Measurements from ENCODE around the gene LGALS1. TPM values are rescaled to one million over a fixed set of nuclear protein-coding genes. Genes with fewer than 3 reads are reported as not detected.
"Not testable (repeated sequence)": the region's sequence is repeated elsewhere in the genome, so short reads cannot be mapped to it uniquely, and the experiment has no call there.

Gene LGALS1
- total and polyA plus RNA-seq, 2 donors = 482 to 554 TPM

DNA sequence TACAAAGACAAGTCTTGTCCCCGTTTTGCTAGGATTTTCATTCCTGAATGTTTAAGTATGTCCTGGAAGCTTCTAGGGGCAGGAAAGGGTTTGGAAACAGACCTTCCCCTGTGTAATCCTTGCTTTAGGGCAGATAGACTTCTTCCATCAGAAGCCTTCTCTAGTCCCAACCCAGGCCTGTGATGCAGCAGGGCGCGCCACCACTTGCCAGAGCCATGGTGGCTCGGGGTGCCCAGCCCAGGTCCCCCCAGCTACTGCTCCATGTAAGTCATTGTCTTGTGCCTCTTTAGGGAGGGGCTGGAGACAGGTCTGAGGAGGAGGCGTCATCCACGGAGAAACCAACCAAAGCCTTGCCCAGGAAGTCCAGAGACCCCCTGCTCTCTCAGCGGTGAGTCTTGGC lies 15.0 kb downstream of the LGALS1 start:
- Histone ChIP-seq H3K9me3 (ENCODE audit: control insufficient read depth in 2 of 2, insufficient read depth in 1 of 2, low read length in 1 of 2) (no peaks in the 10 kb centered on the region), H3K27ac (ENCODE audit: low read depth in 1 of 2, low read length in 1 of 2) (no peak overlapping the region), H3K36me3 (ENCODE audit: control insufficient read depth in 2 of 2, insufficient read depth in 2 of 2, low read length in 1 of 2) (peaks cover 57 to 61% of the 10 kb centered on the region in 2 donors), H3K27me3 (ENCODE audit: control insufficient read depth in 2 of 2, insufficient read depth in 1 of 2, low read length in 1 of 2) (no peaks in the 10 kb centered on the region), H3K4me3 (ENCODE audit: low read length in 2 of 2) (no peak overlapping the region), H3K4me1 (ENCODE audit: control insufficient read depth in 2 of 2, insufficient read depth in 2 of 2, low read length in 2 of 2) (peaks cover 5 to 16% of the 10 kb centered on the region in 2 donors)
- 99% methylated on average over 7 of the region's 7 CpGs for WGBS
- DNase-seq (ENCODE audit: low read depth in 6 of 9, low spot score in 9 of 9) = no peak

DNA sequence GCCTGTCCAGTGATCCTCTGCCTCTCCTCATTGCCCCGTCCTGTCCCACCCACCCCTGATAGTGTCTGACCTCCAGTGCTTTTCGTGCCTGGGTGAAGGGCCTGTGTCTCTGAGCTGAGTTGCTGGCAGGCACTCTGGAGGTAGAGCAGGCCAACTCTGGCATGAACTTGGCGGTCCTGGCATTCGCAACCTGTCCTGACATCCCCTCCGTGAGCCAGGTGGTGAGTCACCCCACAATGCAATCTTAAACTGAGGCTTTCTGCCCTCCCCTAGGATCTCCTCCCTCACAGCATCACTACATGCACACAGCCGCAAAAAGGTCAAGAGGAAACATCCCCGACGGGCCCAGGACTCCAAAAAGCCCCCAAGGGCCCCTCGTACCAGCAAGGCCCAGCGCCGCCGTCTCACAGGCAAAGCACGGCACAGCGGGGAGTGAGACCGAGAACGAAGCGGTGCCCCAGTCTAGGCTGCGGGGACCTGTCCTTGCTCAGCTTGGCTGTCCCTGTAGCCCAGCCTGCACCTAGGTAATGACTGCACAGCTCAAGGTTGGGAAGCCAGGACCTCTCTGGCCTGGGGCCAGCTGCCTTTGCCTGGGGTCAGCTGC lies 15.6 kb downstream of the LGALS1 start:
- Histone ChIP-seq H3K9me3 (ENCODE audit: control insufficient read depth in 2 of 2, insufficient read depth in 1 of 2, low read length in 1 of 2) (no peaks in the 10 kb centered on the region), H3K4me1 (ENCODE audit: control insufficient read depth in 2 of 2, insufficient read depth in 2 of 2, low read length in 2 of 2) (peaks cover 4 to 11% of the 10 kb centered on the region in 2 donors), H3K36me3 (ENCODE audit: control insufficient read depth in 2 of 2, insufficient read depth in 2 of 2, low read length in 1 of 2) (peaks cover 57 to 61% of the 10 kb centered on the region in 2 donors), H3K27ac (ENCODE audit: low read depth in 1 of 2, low read length in 1 of 2) (no peak overlapping the region), H3K27me3 (ENCODE audit: control insufficient read depth in 2 of 2, insufficient read depth in 1 of 2, low read length in 1 of 2) (no peaks in the 10 kb centered on the region), H3K4me3 (ENCODE audit: low read length in 2 of 2) (no peak overlapping the region)
- WGBS = 98% methylated on average over 18 of the region's 18 CpGs
- DNase-seq (ENCODE audit: low read depth in 6 of 9, low spot score in 9 of 9) = no peak

DNA sequence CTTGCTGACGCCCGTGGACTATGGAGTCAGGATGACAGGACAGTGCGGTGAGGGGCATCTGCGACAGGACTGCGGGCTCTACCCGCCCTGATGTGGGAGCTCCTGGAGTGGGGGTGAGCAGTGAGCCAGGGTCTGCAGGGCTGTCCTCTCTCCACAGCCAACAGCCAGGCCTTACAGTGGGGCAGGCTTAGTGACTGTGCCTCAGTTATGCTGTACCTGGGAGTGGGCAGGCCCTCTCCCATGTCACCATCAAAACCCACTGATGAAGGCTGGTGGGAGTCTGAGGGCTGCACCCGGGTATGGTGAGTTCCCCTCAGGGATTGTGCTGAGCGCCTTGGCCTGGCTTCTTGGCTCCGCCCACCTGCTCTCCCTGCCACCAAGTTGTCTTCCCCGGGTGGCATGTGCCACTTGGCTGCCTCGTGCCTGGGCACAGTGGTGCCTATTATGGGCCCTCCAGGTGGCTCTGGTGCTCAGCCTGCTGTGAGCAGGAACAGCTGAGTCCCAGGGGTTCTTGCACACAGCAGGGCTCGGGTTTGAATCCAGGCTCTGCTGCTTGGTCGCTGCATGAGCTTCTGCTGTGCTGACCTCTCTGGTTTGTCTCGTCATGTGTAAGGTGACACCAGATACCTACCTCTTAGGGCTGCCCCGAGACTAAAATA lies 17.3 kb downstream of the LGALS1 start:
- H3K4me1 ChIP-seq (ENCODE audit: control insufficient read depth in 2 of 2, insufficient read depth in 2 of 2, low read length in 2 of 2) = peaks cover 3 to 15% of the 10 kb centered on the region in 2 donors
- no peak for DNase-seq (ENCODE audit: low read depth in 6 of 9, low spot score in 9 of 9)
- no peaks in the 10 kb centered on the region for H3K9me3 ChIP-seq (ENCODE audit: control insufficient read depth in 2 of 2, insufficient read depth in 1 of 2, low read length in 1 of 2)
- peaks cover 57 to 61% of the 10 kb centered on the region in 2 donors for H3K36me3 ChIP-seq (ENCODE audit: control insufficient read depth in 2 of 2, insufficient read depth in 2 of 2, low read length in 1 of 2)
- WGBS = 97% methylated on average over 15 of the region's 15 CpGs
- no peak overlapping the region for H3K27ac ChIP-seq (ENCODE audit: low read depth in 1 of 2, low read length in 1 of 2)
- H3K27me3 ChIP-seq (ENCODE audit: control insufficient read depth in 2 of 2, insufficient read depth in 1 of 2, low read length in 1 of 2) = no peaks in the 10 kb centered on the region
- no peak overlapping the region for H3K4me3 ChIP-seq (ENCODE audit: low read length in 2 of 2)

DNA sequence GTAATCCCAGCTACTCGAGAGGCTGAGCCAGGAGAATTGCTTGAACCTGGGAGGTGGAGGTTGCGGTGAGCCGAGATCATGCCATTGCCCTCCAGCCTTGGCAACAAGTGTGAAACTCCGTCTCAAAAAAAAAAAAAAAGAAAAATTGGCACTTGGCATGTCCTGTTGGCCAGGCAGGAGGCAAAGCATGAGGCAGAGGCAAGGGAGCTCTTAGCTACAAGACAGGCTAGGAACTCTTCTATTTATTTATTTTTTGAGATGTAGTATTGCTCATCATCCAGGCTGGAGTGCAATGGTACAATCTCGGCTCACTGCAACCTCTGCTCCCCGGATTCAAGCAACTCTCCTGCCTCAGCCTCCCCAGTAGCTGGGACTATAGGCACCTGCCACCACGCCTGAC lies 18.7 kb downstream of the LGALS1 start:
- not testable (repeated sequence) for H3K9me3 ChIP-seq (ENCODE audit: control insufficient read depth in 2 of 2, insufficient read depth in 1 of 2, low read length in 1 of 2); H3K4me3 ChIP-seq (ENCODE audit: low read length in 2 of 2); DNase-seq (ENCODE audit: low read depth in 6 of 9, low spot score in 9 of 9); H3K27ac ChIP-seq (ENCODE audit: low read depth in 1 of 2, low read length in 1 of 2); H3K27me3 ChIP-seq (ENCODE audit: control insufficient read depth in 2 of 2, insufficient read depth in 1 of 2, low read length in 1 of 2)
- Histone ChIP-seq H3K4me1 (ENCODE audit: control insufficient read depth in 2 of 2, insufficient read depth in 2 of 2, low read length in 2 of 2) (peaks cover 3 to 15% of the 10 kb centered on the region in 2 donors), H3K36me3 (ENCODE audit: control insufficient read depth in 2 of 2, insufficient read depth in 2 of 2, low read length in 1 of 2) (peaks cover 44 to 48% of the 10 kb centered on the region in 2 donors)
- 99% methylated on average over 7 of the region's 7 CpGs for WGBS

DNA sequence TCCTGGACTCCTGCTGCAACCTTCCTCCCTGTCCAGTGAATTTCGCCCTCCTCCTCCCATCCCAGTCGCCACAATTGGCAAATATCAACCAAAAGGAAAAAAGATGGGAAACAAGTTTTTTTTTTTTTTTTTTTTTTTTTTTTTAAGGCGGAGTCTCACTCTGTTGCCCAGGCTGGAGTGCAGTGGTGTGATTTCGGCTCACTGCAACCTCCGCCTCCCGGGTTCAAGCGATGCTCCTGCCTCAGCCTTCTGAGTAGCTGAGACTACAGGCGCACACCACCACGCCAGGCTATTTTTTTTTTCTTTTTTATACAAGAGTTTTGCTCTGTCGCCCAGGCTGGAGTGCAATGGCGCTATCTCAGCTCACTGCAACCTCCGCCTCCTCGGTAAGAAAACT lies 20.8 kb downstream of the LGALS1 start:
- not testable (repeated sequence) for H3K9me3 ChIP-seq (ENCODE audit: control insufficient read depth in 2 of 2, insufficient read depth in 1 of 2, low read length in 1 of 2); H3K27ac ChIP-seq (ENCODE audit: low read depth in 1 of 2, low read length in 1 of 2); H3K27me3 ChIP-seq (ENCODE audit: control insufficient read depth in 2 of 2, insufficient read depth in 1 of 2, low read length in 1 of 2); DNase-seq (ENCODE audit: low read depth in 6 of 9, low spot score in 9 of 9)
- Histone ChIP-seq H3K4me1 (ENCODE audit: control insufficient read depth in 2 of 2, insufficient read depth in 2 of 2, low read length in 2 of 2) (peaks cover 3 to 15% of the 10 kb centered on the region in 2 donors), H3K36me3 (ENCODE audit: control insufficient read depth in 2 of 2, insufficient read depth in 2 of 2, low read length in 1 of 2) (peaks cover 30 to 35% of the 10 kb centered on the region in 2 donors), H3K4me3 (ENCODE audit: low read length in 2 of 2) (peak overlapping the region in 1 of 2 donors; percentile 22)
- WGBS = 38% methylated on average over 13 of the region's 13 CpGs

DNA sequence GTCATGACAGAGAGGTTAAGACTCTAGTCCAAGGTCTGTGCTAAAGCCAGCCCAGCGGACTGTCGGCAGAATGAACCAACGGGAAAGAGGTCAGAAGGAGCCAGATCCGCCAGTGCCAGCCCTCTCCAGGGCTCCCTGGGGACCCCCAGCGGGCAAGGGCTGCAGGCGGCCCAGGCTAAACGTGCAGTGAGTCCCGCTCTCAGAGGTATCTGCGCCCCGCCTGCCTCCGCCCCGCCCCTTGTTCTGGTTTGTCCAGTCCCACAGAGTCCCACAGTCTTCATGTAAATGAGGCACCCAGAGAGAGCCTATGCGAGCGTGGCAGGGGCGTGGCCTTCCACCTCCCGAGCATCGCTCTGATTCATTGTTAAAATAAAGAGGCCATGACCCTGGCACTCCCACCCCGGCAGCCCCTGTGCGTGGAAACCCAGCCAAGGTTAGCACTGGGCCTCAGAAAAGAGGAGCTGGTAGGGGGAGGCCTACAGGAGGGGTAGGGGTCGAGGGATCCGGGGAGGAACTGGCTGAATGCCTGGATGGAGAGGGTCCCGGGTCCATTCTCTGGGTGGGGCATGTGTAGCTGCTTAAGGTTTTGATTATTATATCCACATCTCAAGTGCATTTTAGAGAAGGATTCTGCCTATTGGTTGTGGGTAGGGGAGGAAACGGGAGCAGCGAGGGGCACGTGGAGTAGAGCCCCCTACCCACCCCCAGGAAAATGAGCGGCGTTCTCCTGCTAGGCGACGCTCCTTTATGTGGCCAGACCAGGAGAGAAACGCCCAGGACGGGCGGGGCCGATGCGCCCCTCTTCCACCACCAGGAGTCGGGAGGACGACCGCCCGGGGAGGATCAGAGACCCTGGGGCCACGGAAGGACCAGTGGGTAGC lies 21.5 kb downstream of the LGALS1 start, which contains the start of gene TRIOBP:
Gene TRIOBP (plus strand): TSS at position 392 of the 881 bp plus-strand sequence. CDS start 4,318 bp downstream, outside the sequence.
- DNase-seq (ENCODE audit: low read depth in 6 of 9, low spot score in 9 of 9) = peak; percentile 80 to 97 (median 90)
- 18% methylated on average over 39 of the region's 39 CpGs for WGBS
- H3K4me3 ChIP-seq (ENCODE audit: low read length in 2 of 2) = peak within 1 kb of the TSS in 1 of 2 donors; percentile 22

DNA sequence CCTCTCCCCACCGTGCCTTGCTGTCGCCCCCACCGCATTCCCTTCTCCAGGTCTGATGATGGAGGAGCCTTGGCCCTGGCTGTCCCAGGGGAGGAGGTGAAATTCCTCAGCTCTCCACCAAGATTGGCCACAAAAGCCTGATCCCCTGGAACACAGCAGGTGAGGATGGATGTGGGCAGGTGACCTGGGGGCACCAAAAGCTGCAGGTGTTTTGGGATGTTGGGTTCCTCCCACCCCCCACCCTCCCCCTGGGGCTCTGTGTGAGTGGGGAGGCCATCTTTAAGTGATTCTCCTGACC lies 22.1 kb downstream of the LGALS1 start:
- WGBS = 64% methylated on average over 3 of the region's 3 CpGs
- H3K9me3 ChIP-seq (ENCODE audit: control insufficient read depth in 2 of 2, insufficient read depth in 1 of 2, low read length in 1 of 2) = no peaks in the 10 kb centered on the region
- H3K4me3 ChIP-seq (ENCODE audit: low read length in 2 of 2) = no peak overlapping the region
- H3K4me1 ChIP-seq (ENCODE audit: control insufficient read depth in 2 of 2, insufficient read depth in 2 of 2, low read length in 2 of 2) = peaks cover 3 to 15% of the 10 kb centered on the region in 2 donors
- no peak overlapping the region for H3K27ac ChIP-seq (ENCODE audit: low read depth in 1 of 2, low read length in 1 of 2)
- no peak for DNase-seq (ENCODE audit: low read depth in 6 of 9, low spot score in 9 of 9)
- H3K36me3 ChIP-seq (ENCODE audit: control insufficient read depth in 2 of 2, insufficient read depth in 2 of 2, low read length in 1 of 2) = peaks cover 20 to 23% of the 10 kb centered on the region in 2 donors
- H3K27me3 ChIP-seq (ENCODE audit: control insufficient read depth in 2 of 2, insufficient read depth in 1 of 2, low read length in 1 of 2) = no peaks in the 10 kb centered on the region

More for the DNA sequence above, 21.5 kb downstream of the LGALS1 start, which contains the start of gene TRIOBP:
- no peak within 1 kb of the TSS for H3K27ac ChIP-seq (ENCODE audit: low read depth in 1 of 2, low read length in 1 of 2)
- H3K36me3 ChIP-seq (ENCODE audit: control insufficient read depth in 2 of 2, insufficient read depth in 2 of 2, low read length in 1 of 2) = peaks cover 24 to 29% of the 10 kb centered on the region in 2 donors
- no peaks in the 10 kb centered on the region for H3K27me3 ChIP-seq (ENCODE audit: control insufficient read depth in 2 of 2, insufficient read depth in 1 of 2, low read length in 1 of 2)
- H3K9me3 ChIP-seq (ENCODE audit: control insufficient read depth in 2 of 2, insufficient read depth in 1 of 2, low read length in 1 of 2) = no peaks in the 10 kb centered on the region
- H3K4me1 ChIP-seq (ENCODE audit: control insufficient read depth in 2 of 2, insufficient read depth in 2 of 2, low read length in 2 of 2) = peaks cover 3 to 15% of the 10 kb centered on the region in 2 donors

DNA sequence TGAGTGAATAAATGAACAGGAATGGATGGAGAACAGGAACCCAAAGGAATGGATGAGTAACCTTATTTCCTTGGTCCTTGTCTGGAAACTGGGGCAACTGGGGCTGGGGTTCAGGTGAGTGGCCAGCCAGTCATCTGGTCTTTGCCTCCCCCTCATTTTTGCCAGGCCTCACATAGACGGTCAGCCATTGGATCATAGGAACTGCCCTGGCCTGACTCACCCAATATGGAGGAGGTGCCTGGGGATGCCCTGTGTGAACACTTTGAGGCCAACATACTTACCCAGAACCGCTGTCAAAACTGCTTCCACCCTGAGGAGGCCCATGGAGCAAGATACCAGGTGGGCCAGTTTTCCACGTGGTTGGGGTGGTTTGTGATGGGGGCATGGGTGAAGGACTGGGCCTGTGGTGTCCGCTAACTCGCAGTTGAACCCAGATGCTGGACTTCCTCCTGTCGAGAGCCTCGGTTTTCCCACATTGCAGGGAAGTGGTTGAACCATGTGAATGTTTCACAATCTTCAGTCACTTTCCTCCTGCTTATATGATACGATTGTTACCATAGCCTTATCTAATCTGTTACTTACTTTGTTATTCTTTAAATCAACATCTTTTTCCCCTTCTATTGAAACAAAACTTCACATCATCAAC lies 25.8 kb downstream of the LGALS1 start:
- DNase-seq (ENCODE audit: low read depth in 6 of 9, low spot score in 9 of 9) = no peak
- Histone ChIP-seq H3K36me3 (ENCODE audit: control insufficient read depth in 2 of 2, insufficient read depth in 2 of 2, low read length in 1 of 2) (no peaks in the 10 kb centered on the region), H3K4me3 (ENCODE audit: low read length in 2 of 2) (no peak overlapping the region), H3K27me3 (ENCODE audit: control insufficient read depth in 2 of 2, insufficient read depth in 1 of 2, low read length in 1 of 2) (no peaks in the 10 kb centered on the region), H3K27ac (ENCODE audit: low read depth in 1 of 2, low read length in 1 of 2) (no peak overlapping the region), H3K9me3 (ENCODE audit: control insufficient read depth in 2 of 2, insufficient read depth in 1 of 2, low read length in 1 of 2) (no peaks in the 10 kb centered on the region), H3K4me1 (ENCODE audit: control insufficient read depth in 2 of 2, insufficient read depth in 2 of 2, low read length in 2 of 2) (peaks cover 3 to 13% of the 10 kb centered on the region in 2 donors)
- 74% methylated on average over 8 of the region's 8 CpGs for WGBS

Data from thymus (tissue), 11 donors.